Suppressor macrophage (primary cell): ENCODE results near the gene TXNRD3.

ENCODE experiments used
- DNase-seq, 4 experiments: peaks; one replicate each; pipeline ENCODE4 v3.0.0-alpha.2; 2020 to 2022
- total RNA-seq, 17 experiments: gene quantifications; one replicate each; lab custom pipeline; 2026; ENCODE audit warnings: mixed read lengths in 6 of 17, inconsistent platforms in 3 of 17; lab: John Stamatoyannopoulos, UW

TXNRD3 gene
- 2.0 to 14.0 (median 8.2) reads per million in 17 experiments for total RNA-seq

DNA sequence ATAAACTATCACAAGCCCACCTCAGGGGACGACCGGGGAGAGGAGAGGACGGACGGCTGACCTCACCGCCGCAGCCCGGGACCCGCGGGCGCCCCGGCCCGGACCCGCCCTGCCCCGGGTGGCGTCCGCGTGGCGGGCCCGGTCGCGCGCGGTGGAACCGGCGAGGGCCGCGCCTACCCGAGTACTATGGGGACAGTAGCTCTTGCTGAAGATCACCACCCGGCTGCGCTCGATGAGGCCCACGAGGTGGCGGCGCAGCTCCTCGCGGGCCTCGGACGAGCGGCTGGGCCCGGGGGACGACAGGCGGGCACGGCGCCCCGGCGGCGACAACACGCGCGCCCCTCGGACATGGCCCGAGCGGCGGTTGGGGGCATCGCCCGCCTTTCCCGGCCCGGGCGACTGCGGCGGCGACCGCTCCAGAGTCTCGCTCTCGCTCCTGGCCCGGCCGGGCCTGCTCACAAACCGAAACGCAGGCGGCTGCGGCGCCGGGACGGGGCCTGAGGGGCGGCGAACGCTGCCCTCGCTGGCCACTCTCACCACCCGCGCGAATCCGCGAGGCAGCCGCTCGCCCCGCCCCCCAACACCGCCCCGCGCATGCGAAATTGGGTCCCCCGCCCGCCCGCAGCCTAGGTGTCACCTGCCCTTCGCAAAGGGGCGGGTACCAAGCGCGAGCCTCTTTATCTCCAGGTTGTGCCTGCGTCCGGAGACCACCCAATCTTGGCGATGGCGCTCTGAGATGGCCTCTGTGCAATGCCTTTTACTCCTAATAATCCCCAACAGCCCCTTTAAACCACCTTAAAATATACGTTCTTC lies at the start of gene TXNRD3:
Gene TXNRD3, minus strand, starts transcription at position 554 of the 813 bp plus-strand sequence.
- peak; percentile 62 to 91 (median 78) for DNase-seq

DNA sequence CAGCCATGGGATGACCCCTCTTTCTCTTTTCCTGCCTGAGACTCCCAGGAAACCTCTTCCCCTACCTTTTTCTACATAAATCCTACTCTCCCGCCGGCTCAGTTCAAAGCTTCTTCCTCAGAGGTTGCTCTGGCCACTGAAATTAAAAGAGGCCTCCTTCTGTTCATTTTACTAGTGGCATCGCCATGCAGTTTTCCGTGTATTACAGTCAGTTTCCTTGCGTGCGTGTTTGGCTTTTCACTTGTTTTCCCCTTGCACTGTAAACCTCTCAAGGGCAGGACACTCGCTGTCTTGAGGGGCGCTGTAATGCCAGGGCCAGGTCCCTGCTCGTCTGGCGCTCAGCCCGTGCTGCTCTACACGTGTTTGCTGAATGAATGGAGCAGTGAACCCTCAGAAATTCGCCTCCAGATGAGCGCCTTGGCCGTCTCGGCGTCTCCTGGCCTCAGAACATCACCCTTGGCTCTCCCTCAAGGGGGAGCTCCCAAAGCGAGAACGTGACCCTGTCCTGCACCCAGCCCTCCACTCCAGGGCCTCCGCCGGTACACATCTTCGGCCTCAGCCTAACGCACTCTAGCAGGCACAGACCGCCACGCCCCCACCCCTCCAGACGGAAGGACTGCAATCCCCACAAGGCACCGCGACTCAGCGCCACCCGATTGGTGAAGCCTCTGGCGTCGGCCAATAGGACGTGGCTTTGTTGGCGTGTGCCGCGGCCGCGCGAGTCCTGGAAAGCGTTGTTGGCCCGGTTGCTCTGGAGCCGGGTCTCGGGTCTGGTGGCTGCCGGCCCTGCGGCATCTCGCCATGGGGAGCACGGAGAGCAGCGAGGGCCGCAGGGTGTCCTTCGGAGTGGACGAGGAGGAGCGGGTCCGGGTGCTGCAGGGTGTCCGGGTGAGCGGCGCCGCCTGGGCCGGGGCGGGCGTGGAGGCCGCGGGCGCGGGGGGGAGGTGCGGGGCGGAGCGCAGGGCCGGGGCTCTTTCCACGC lies 48.9 kb upstream of the TXNRD3 start, which contains the start of gene CHCHD6:
Gene CHCHD6, plus strand, starts transcription at position 729 of the 982 bp plus-strand sequence. Its CDS starts 73 bp downstream, at position 802.
- DNase-seq = peak; percentile 96 to 98 (median 98)

DNA sequence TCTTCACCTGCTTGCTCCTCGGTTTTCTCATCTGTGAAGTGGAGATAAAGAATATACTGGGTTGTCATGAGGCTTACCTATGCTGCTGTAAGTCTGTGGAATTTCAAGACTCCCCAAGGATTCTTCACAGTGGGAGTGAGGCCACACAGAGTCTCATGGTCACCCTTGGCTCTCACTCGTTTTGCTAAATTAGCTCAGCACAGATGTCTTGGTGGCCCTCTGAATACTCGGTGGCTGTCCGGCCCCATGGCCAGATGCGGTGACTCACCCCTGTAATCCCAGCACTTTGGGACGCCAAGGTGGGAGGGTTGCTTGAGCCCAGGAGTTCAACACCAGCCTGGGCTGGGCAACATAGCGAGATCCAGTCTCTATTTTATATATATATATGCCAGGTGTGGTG lies 44.1 kb upstream of the TXNRD3 start:
- no peak for DNase-seq

DNA sequence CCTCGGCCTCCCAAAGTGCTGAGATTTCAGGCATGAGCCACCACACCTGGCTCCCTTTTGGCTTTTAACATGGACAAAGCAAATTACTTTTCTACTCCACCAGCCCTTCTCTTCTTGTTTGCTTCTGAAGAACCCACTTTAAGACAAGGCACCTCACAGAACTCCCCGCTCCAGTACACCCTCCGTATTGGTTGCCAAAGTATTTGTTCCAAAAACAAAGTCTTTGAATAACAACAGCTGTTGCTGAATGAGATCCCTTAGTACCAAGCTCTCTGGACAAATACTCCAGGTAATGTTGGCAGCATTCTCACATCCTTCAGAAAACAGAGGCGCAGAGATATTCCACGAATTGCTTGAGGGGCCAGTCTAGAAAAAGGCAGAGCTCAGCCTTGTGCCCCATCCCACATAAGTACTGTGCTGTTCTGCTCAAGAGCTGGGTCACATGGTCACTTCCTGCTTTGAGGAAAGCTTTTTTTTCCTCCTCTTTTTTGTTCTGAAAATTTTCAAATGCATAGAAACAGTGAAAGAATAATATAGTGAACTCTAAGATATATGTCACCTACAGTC lies 41.9 kb upstream of the TXNRD3 start:
- peak in 2 of 4 experiments; percentile 18 to 19 for DNase-seq

DNA sequence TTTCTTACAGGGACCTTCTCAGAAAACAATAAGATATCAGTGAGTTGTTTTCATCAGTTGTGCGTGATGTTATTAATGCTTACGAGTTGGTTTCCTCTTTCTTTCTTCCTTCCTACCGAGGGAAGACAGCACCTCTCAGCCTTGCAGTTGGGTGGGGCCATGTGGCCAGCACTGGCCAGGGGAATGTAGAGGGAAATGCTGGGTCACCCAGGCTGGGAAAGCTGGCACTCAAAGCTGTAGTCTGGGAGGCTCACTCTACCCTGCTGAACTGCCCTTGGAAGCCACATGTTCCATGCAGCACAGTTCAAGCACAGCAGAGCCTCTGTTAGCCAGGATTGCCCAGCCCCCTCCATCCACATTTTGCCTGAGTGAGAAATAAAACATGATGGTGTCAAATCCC lies 39.0 kb upstream of the TXNRD3 start:
- no peak for DNase-seq

DNA sequence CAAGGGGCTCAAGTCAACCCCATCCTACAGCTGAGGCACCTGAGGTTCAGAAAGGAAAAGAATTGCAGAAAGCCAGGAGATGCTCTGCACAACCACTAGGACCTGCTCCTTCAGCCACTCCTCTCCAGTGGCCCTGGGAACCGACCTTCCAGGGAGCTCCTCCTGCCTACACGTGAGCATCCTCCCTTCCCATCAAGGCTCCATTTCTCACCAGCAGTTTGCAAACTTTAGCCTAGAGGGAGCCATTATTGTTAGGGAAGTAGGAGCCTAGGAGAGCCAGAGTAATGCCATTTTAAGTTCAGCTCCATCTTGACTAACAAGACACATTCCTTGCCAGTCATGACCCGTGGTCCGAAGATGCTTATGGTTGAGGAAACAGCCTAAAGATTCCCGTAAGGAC lies 37.9 kb upstream of the TXNRD3 start:
- DNase-seq = no peak

DNA sequence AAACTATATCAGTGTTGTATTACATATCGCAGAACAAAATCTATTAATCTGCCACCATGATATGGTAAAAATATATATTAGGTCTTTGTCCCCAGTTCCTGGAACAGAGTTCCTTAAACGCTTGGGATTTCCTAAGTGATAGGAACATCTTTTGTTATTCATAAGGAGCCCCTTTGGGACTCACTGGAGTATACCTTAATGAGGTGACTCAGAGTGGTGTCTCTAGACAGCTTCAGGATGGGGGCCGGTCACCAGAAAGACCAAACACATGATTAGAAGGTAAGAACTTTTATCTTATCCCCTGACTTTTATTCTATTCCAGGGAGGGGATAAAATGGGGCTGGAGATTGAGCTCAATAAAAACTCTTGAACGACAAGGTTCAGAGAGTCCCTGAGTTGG lies 36.8 kb upstream of the TXNRD3 start:
- no peak for DNase-seq

DNA sequence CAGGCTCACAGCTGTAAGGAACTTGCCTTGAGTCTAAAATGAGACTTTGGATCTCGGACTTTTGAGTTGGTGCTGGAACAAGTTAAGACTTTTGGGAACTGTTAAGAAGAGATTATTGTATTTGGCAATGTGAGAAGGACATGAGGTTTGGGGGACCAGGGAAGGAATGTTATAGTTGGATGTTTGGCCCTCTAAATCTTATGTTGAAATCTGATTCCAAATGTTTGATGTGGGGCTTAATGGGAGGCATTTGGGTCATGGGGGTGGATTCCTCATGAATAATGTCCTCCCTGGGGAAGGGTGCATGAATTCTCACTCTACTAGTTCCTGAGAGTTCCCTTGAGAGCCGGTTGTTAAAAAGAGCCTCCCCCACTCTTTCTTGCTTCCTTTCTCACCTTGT lies 30.6 kb upstream of the TXNRD3 start:
- DNase-seq = no peak

DNA sequence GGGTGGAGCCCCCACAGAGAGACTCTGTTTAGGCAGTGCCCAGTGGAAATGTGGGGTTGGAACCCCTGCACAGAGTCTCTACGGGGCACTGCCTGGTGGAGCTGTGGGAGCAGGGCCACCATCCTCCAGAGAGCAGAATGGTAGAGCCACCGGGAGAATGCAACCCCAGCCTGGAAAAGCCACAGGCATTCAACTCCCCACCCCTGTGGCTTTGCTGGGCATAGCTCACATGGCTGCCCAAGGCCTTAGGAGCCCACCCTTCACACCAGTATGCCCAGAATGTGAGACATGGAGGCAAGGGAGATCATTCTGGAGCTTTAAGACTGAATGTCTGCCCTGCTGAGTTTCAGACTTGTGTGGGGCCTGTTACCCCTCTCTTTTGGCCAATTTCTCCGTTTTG lies 30.1 kb upstream of the TXNRD3 start:
- DNase-seq = no peak

DNA sequence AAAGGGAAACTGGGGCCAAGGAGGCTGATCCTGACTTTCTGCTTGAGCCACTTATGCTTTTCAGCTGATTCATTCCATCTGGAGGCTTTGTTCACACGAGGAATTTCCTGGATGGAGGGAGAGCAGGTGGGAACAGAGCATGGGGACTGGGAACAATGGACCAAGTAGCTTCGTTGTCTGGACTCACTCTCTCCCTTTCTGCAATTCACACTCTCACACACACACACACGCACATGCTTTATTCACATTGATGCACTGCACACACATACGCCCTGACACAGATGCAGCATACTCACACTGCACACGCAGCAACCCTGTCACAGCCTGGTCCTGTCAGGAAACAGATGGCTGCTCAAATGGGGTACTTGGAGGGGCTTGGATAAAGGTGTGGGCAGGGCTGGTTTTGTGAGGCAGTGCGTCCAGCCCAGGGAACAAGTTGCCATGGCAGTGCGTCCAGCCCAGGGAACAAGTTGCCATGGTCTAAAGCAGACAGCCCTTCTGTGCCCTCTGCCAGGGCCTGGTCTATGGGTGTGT lies 29.4 kb upstream of the TXNRD3 start:
- no peak for DNase-seq

DNA sequence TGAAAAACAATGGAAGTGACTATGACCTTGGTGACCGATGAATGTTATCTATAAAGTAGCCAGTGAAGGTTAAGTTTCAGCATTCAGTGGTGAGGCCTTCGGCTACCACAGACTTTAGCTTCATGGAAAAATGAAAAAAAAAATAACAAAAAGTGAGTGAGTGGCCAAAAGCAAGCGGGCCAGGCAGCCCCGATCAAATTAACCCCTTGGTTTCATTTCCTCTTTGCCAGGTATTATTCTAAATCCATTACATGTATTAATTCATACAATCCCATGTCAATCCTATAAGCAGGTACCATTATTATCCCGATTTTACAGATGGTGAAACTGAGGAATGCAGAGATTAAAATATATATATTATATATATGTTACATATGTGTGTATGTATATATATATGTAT lies 28.1 kb upstream of the TXNRD3 start:
- DNase-seq = no peak

DNA sequence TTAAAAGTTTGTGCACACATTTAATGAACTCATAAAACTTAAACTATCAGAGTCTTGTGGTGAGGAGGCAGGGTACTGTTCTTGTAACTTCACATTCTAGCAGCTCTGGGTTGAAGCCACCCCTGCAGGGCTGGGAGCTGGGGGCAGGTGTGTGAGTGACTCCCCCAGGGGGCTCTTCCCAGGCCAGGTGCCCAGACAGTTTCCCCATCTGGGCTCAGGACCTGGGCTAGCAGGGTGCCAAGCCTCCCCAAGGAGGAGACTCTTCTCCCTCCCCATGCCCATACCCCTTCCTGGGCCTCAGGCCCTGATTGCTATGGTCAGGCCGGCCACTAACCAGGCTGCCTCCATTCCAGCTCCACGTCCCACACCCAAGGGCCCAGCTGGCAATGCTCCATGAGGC lies 27.1 kb upstream of the TXNRD3 start:
- DNase-seq = no peak

DNA sequence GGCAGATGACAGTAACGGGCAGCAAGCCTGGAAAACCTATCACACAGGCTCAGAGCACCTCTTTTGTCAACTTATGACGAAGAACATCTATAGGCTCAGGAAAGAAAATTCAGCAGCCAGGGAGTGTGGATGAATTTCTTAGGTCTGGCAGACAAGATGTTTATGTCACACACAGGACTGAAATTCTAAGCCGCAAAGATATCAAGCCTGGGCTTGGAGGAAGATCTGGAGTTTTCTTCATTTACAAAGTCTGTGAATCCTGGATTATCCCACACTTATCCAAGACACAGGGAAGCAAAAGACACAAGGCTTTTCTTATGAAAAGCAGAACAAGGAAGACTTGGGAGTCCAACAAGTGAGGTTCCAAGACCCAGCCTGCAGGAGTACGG lies 25.7 kb upstream of the TXNRD3 start:
- DNase-seq = no peak

DNA sequence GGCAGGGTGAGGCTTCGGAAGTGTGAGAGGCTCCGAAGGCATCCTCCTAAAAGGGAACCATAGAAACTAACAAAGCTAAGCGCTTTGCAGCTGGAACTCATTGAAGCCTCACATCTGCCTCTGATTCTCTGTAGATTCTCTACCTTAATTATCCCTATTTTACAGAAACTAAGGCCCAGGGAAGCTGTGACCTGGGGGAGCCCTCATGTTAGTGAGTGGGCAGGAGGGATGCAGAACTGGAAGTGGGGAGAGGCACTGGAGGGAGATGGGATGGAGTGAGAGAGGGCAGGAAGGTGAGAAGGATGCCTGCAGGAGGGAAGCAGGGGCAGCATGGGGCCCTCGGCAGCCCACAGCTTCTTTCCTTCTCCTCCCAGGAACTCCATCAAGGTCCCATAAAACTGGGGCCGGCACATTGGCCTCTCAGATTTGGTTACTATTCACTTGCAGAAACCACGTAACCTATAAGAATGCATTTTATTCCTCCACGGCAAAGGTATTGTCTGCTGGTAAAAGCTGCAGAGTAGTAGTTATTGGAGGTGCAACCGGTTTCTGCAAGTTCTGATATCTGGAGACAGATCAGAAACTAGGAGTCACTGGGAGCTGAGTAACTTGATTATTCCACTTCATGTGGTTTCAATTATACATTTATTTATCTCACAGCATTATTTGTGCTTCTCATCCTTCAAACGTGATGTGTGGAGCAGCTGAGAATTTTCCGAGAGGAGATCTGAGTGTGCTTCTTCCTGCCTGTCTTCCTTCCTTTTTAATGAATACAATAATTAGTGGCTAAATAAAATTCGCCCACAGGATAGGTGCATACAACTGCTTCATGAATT lies 25.1 kb upstream of the TXNRD3 start:
- no peak for DNase-seq

DNA sequence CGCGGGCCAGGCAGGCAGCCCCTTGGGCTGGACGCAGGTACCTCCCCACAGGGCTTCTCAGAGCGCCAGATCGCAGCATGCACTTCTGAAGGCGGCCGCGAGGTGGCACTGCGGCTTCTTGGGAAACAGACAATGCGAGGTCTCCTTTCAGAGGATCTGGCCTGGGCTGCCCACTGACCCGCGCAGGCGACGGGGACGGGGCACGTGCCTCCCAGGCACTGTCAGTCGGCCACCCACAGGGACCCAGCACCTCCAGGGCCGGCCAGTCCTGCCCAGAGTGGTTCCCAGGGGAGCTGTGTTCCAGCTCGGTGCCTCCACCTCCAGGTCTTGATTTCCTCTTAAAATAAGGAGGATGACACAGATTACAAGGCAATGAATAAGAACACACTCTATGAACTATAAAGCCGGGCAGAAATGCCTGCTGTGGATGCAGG lies 24.4 kb upstream of the TXNRD3 start:
- peak; percentile 82 to 94 (median 87) for DNase-seq

DNA sequence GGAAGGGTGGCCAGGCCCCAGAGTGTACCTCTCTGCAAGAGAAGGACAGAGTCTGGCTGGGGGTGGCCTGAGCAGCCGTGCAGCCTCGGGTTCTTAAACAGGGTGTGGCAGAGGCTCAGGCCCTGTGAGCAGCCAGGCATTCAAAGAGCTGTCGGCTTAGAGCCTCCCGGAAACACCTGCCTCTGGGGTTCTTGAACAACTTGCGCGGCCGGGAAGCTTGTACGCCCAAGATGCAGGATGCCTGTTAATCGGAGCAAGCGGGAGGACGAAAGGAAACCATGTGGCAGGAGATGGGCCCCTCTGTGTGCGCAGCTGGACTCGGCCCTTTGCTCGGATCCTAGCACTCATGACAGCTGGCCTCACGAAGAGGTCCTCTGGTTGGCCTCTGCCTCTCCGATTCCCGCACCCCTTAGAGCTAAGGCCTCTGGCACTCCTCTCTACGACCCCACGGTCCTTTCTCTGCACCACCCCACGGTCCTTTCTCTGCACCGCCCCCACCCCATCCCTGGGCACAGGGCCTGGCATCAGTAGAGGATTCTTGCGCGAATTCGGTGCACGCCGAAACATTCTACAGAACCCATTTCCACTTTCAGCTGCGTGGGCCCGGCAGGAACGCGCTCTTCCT lies 23.9 kb upstream of the TXNRD3 start:
- DNase-seq = no peak

DNA sequence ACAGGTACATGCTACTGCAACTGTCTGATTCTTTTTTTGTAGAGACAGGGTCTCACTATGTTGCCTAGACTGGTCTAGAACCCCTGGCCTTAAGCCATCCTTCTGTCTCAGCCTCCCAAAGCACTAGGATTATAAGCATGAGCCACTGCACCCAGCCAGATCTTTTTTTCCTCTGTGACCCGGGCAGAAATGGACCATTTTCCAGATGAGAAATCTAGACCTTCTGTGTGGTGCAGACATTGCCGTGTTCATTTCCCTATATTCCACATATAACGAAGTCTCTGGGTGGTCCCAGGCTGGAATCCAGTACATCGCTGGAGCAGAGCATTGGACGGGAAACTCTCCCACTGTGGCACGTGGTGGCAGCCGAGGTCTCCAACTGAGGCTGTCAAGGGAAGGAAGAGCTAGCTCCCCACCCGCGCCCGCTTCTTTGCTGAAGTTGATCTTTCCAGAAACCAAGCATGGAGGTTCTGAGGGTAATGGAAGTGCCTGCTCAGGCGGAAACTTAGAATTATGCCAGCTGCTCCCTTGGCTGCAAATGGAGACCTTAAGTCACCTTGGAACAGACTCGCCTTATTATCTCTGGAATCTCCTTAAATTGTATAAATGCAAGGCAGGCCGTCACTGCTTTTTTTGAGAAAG lies 23.1 kb upstream of the TXNRD3 start:
- DNase-seq = no peak

DNA sequence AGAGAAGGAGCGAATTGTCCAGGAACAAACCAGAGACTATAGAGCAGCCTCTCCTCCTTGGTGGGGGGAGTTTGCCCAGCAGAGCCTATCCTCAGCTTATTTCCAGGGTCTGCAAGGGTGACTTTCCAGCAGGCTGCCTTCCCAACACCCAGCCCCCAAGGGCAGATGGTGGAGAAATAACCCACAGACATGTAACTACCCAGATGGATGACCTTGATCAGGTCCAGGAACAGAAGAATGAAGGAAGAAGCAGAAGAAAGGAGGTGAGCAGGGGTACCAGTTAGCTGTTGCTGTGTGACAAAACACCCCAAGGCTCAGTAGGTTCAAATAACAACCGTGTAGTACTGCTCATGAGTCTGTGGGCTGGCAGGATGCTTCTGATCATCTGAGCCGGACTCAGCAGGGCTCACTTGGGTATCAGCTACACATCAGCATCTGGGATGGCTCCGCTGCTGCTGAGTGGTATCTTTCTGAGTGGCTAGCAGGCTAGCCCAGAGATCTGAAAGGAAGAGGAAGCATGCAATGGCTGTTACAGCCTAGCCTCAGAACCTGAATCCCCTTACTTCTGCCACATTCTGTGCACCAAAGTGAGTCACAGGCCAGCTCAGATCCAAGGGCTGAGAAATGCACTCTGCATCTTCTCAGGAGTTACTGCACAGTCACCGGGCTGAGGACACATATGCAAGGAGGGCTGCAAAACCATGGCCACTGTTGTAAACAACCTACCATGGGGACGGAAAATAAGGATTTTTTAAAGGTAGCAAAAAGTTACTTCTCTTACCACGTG lies 22.2 kb upstream of the TXNRD3 start:
- peak in 3 of 4 experiments; percentile 13 to 28 (median 20) for DNase-seq

DNA sequence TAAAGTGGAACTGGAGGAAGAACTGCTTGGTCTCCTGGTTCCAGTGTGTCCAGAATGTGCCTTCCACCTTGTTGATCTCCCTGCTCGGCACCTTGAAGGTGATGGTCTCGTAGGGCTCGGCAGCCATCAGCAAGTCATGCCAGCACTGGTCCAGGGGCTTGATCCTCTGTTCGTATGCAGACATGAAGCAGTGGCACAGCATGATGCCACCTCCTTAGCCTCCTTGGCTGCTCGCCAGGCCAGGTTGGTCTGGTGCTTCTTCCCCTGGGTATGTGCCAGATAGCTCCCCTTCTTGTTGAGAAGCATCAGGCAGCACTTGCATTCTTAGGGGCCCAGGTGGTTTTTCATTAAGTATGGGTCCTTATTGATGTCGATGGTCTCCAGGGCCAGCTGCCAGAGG lies 17.8 kb upstream of the TXNRD3 start:
- no peak for DNase-seq

DNA sequence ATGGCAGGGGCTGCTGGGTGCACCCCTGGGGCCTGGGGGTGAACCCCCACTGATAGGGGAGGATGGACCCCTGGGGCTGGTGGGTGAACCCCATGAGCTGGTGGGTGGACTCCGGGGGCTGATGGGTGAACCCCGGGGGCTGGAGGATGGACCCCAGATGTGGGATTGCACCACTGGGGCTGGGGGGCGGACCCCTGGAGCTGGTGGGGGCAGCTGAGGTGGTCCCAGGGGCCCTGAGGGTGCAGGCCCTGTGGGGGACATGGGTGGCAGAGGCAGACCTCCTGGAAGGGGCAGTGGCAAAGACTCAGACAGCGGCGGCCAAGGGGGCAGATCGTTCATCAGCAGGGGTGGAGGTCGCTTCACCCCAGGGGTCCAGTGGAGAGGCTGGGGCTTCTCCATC lies 17.4 kb upstream of the TXNRD3 start:
- no peak for DNase-seq
